ENCODE data around the gene RPH3AL. TPM values are rescaled to one million over a fixed set of nuclear protein-coding genes. Genes with fewer than 3 reads are reported as not detected.

RPH3AL gene
- total RNA-seq, 6 experiments from 2014 or later, result 17.6 to 74.0 (median 25.7) TPM

DNA sequence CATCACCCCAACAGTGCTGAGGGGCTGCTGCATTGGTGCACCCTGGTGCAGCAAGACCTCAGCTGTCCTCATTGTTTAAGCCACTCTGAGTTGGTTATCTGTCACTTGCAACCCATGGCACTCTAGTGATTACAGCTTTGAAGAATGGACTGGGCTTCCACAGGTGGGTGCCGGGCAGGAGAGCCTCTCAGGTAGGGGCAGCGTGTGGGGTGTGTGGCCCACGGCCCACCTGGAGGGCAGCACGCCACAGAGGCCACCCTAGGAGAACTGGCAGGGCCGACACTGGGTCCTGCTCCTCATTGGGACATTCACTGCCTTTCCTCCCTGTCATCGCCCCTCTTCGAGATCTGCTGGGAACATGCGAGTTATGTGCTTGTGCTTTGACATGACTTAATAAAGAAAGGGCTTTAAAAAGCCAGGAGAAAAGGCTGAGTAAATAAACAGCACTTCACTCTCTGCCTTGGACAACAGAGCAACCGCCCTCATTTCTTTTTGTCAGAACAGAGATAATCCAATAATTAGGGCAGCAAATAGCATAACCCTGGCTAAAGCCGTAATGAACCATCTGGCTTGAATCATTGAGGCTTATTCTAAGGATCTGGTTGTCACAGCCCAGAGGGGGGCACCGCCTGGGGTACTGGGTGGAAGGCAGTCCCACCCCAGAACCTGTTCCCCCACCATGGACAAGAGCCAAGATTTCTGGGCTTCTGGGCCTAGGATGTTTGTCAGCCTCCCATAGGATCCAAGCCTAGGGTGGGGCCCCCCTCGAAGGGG lies 174.1 kb downstream of the RPH3AL start:
- H3K4me3 ChIP-seq, result no peak overlapping the region
- peaks cover 0 to 21% (median 3%) of the 10 kb centered on the region in 4 donors for H3K4me1 ChIP-seq
- WGBS (ENCODE audit: insufficient coverage, low coverage, low lambda C conversion rate, missing lambda C conversion rate), result 73% methylated on average over 6 of the region's 12 CpGs
- no peak overlapping the region for H3K27ac ChIP-seq
- H3K27me3 ChIP-seq, result no peaks in the 10 kb centered on the region
- H3K9me3 ChIP-seq, result no peaks in the 10 kb centered on the region
- TF ChIP-seq, protein P1, sequence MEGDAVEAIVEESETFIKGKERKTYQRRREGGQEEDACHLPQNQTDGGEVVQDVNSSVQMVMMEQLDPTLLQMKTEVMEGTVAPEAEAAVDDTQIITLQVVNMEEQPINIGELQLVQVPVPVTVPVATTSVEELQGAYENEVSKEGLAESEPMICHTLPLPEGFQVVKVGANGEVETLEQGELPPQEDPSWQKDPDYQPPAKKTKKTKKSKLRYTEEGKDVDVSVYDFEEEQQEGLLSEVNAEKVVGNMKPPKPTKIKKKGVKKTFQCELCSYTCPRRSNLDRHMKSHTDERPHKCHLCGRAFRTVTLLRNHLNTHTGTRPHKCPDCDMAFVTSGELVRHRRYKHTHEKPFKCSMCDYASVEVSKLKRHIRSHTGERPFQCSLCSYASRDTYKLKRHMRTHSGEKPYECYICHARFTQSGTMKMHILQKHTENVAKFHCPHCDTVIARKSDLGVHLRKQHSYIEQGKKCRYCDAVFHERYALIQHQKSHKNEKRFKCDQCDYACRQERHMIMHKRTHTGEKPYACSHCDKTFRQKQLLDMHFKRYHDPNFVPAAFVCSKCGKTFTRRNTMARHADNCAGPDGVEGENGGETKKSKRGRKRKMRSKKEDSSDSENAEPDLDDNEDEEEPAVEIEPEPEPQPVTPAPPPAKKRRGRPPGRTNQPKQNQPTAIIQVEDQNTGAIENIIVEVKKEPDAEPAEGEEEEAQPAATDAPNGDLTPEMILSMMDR (IDR thresholded peaks at IDR 0.05), result no peak
- no peak for TF ChIP-seq POLR2A (IDR thresholded peaks at IDR 0.05)
- H3K36me3 ChIP-seq, result no peaks in the 10 kb centered on the region
- no peak for ATAC-seq
- no peak for DNase-seq
- intact Hi-C loops (cut with DNase I), result no loop called here

DNA sequence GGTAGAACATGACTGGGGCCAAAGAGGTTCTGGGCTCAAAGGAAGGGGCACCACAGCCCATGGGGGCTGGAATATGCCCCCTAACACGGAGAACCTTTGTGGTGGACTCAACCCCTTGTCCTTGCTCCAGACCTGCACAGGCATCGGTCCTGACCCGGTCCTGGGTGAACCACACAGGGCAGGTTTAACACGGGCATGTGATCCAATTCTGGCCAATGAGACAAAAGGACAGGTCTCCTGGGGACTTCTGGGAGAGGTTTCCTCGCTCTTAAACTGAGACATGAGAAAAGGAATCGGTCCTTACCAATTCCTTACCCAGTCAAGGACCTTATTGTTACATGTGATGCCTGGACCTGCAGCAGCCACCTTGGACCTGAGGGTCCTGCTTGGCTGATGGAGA lies 174.8 kb downstream of the RPH3AL start:
- no peak for ATAC-seq
- no peaks in the 10 kb centered on the region for H3K9me3 ChIP-seq
- no peak overlapping the region for H3K27ac ChIP-seq
- H3K27me3 ChIP-seq, result no peaks in the 10 kb centered on the region
- no peaks in the 10 kb centered on the region for H3K36me3 ChIP-seq
- no peak for TF ChIP-seq POLR2A (IDR thresholded peaks at IDR 0.05)
- TF ChIP-seq, protein P1 (IDR thresholded peaks at IDR 0.05), result no peak
- H3K4me1 ChIP-seq, result peaks cover 0 to 21% (median 3%) of the 10 kb centered on the region in 4 donors
- intact Hi-C loops (cut with DNase I), result no loop called here
- 76% methylated on average over 2 of the region's 6 CpGs for WGBS (ENCODE audit: insufficient coverage, low coverage, low lambda C conversion rate, missing lambda C conversion rate)
- no peak for DNase-seq
- H3K4me3 ChIP-seq, result no peak overlapping the region

DNA sequence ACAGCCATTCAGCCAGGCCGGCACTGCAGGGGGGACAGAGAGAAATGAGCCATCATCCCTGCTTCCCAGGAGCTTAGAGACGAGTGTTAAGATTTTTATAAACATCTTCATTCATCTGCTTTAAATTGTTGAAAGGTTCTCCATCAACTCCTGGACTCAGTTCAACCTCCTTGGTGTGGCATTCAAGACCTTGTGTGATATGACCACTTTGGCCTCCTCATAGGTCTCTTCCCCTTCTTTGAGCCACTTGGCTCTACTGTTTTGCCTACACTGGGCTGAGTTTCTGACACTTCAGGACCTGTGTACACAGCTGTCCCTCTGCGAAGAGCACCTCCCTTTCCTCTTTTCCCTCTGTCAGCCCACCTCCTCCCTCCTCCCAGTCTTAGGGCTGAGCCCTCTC lies 175.5 kb downstream of the RPH3AL start:
- H3K36me3 ChIP-seq, result no peaks in the 10 kb centered on the region
- intact Hi-C loops (cut with DNase I), result no loop called here
- no peak for DNase-seq
- H3K4me3 ChIP-seq, result no peak overlapping the region
- no peaks in the 10 kb centered on the region for H3K27me3 ChIP-seq
- peaks cover 0 to 19% (median 2%) of the 10 kb centered on the region in 4 donors for H3K4me1 ChIP-seq
- no peak for TF ChIP-seq POLR2A (IDR thresholded peaks at IDR 0.05)
- TF ChIP-seq, protein P1 (IDR thresholded peaks at IDR 0.05), result no peak
- ATAC-seq, result no peak
- WGBS (ENCODE audit: insufficient coverage, low coverage, low lambda C conversion rate, missing lambda C conversion rate), result 89% methylated on average over 3 of the region's 3 CpGs
- no peaks in the 10 kb centered on the region for H3K9me3 ChIP-seq
- no peak overlapping the region for H3K27ac ChIP-seq

DNA sequence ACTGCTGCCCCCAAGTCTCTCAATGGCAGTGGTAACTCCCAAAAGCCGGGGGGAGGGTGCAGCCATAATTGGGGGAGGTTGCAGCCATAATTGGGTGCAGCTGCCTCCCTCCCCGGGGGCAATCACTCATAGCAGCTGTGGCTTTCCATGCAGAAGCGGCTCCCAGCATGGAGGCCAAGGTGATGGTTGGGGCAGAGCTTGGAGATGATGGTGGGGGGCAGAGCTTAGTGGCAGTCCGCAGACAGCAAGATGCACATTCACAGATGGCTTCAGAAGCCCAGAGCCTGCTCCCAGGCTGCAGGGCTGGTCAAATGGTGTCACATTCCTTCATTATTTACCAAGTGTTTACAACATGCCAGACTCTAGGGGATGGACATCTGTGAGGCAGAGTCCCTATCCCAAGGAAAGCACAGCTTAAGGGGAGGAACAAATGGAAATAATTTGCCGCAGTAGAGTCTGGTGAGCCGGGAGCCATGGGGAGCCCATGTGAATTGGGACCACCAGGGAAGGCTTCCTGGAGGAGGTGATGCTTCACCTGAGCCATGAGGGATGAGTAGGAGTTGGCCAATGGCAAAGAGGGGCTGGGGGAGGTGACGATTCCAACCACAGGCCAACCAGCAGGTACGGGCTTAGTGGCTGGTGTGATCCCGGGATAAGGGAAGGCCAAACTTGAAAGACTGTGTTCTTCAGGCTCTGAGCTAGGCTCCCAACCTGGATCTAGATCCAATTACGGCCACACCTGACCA lies 179.3 kb downstream of the RPH3AL start:
- no peaks in the 10 kb centered on the region for H3K27me3 ChIP-seq
- 78% methylated on average over 4 of the region's 10 CpGs for WGBS (ENCODE audit: insufficient coverage, low coverage, low lambda C conversion rate, missing lambda C conversion rate)
- no peak overlapping the region for H3K27ac ChIP-seq
- no peaks in the 10 kb centered on the region for H3K9me3 ChIP-seq
- ATAC-seq, result no peak
- H3K4me1 ChIP-seq, result no peaks in the 10 kb centered on the region
- intact Hi-C loops (cut with DNase I), result no loop called here
- no peak for DNase-seq
- H3K4me3 ChIP-seq, result no peak overlapping the region
- TF ChIP-seq, protein P1 (IDR thresholded peaks at IDR 0.05), result no peak
- no peak for TF ChIP-seq POLR2A (IDR thresholded peaks at IDR 0.05)
- no peaks in the 10 kb centered on the region for H3K36me3 ChIP-seq

Measured in right lobe of liver (tissue), 6 donors.